Measurements from ENCODE around the gene ZNF467. TPM values are rescaled to one million over a fixed set of nuclear protein-coding genes. Genes with fewer than 3 reads are reported as not detected.

ZNF467 gene
- total and polyA plus RNA-seq, 2 of the 8 experiments (the other 6 are each of a cell fraction or from before 2014, with no cell fraction given) = 0.50 to 0.51 TPM

GRCh38 chr7:149714910-149715471, 58.4 kb downstream of the ZNF467 start (continued):
- TF ChIP-seq CHD7 (IDR thresholded peaks at IDR 0.05; ENCODE audit: insufficient replicate concordance, low read length) (no peak), RFX5 (IDR thresholded peaks at IDR 0.05; ENCODE audit: borderline replicate concordance, low read depth, low read length) (no peak), TCF12 (IDR thresholded peaks at IDR 0.05; ENCODE audit: low read depth, low read length) (no peak), RXRA (IDR thresholded peaks at IDR 0.05; ENCODE audit: insufficient read depth, low read depth, low read length) (no peak), CHD1 (IDR thresholded peaks at IDR 0.05; ENCODE audit: low read depth, low read length) (no peak), HDAC2 (IDR thresholded peaks at IDR 0.05; ENCODE audit: borderline replicate concordance in 1 of 2, low read depth in 2 of 2, low read length in 2 of 2) (no peak), CTCF (IDR thresholded peaks at IDR 0.05; ENCODE audit: control extremely low read depth in 1 of 3, insufficient read depth in 1 of 3, low read depth in 1 of 3, low read length in 3 of 3) (no peak), BRCA1 (IDR thresholded peaks at IDR 0.05; ENCODE audit: low read depth, low read length) (no peak)

Measured in H1 (cell line).